Measurements from ENCODE around the gene NSUN7. TPM values are rescaled to one million over a fixed set of nuclear protein-coding genes. Genes with fewer than 3 reads are reported as not detected.

NSUN7 gene
- total and polyA plus RNA-seq, 9 of the 15 experiments (the other 6 are each of a cell fraction or from before 2014, with no cell fraction given) = not detected

GRCh38 chr4:40722576-40723161 is 27.1 kb upstream of the NSUN7 start (continued):
- no peak for TF ChIP-seq NR2C1 (IDR thresholded peaks at IDR 0.05)
- TF ChIP-seq NR2C1 (tag; IDR thresholded peaks at IDR 0.05) = peak; percentile 37; the same call in 1 of the 2 replicates
- TF ChIP-seq SOX6 (IDR thresholded peaks at IDR 0.05) = 0 out of 2 replicates have a peak, but pooled peaks have one; percentile 18
- TF ChIP-seq ATF3 (IDR thresholded peaks at IDR 0.05) = no peak
- TF ChIP-seq ATF3 (CRISPR knock-in tag; conservative IDR thresholded peaks at IDR 0.05) = no peak
- no peak for TF ChIP-seq ATF1 (CRISPR knock-in tag; IDR thresholded peaks at IDR 0.05)
- TF ChIP-seq ATF1 (tag; IDR thresholded peaks at IDR 0.05) = no peak
- TF ChIP-seq TAL1 (IDR thresholded peaks at IDR 0.05) = peak; percentile 35; the same call in 1 of the 2 replicates

- TF ChIP-seq SOX6 (IDR thresholded peaks at IDR 0.05) (no peak), HDAC2 (IDR thresholded peaks at IDR 0.05) (no peak), HNRNPUL1 (IDR thresholded peaks at IDR 0.05; ENCODE audit: low read length) (no peak), HES1 (IDR thresholded peaks at IDR 0.05; ENCODE audit: low read depth) (no peak)
- Histone ChIP-seq H3K36me3 (ENCODE audit: control insufficient read depth, insufficient read depth, low read length) (no peaks in the 10 kb centered on the region), H3K4me2 (ENCODE audit: insufficient read depth, low read length) (no peak overlapping the region), H3K79me2 (ENCODE audit: control insufficient read depth, insufficient read depth, low read length) (no peaks in the 10 kb centered on the region), H3K4me1 (replicated peaks in 1 of 2; ENCODE audit: control insufficient read depth in 2 of 2, insufficient read depth in 2 of 2, low read length in 2 of 2) (no peaks in the 10 kb centered on the region), H3K9ac (ENCODE audit: insufficient read depth in 1 of 2, low read depth in 2 of 2, low read length in 2 of 2) (no peak overlapping the region), H2AFZ (ENCODE audit: low read depth, low read length) (no peak overlapping the region), H3K9me3 (replicated peaks; ENCODE audit: control insufficient read depth, insufficient read depth, low read depth, low read length) (no peaks in the 10 kb centered on the region), H3K9me1 (ENCODE audit: control insufficient read depth, insufficient read depth, low read length) (no peaks in the 10 kb centered on the region), H3K27me3 (ENCODE audit: control insufficient read depth in 2 of 2, insufficient read depth in 2 of 2, low read length in 2 of 2) (no peaks in the 10 kb centered on the region), H3K4me3 (no peak overlapping the region), H3K27ac (ENCODE audit: extremely low read depth, low read depth, low read length) (no peak overlapping the region), H4K20me1 (replicated peaks; ENCODE audit: control insufficient read depth, insufficient read depth, low read length) (no peaks in the 10 kb centered on the region)
- ChIA-PET POLR2A (no interaction called here), CTCF (ENCODE audit: low intra/inter-chr PET ratio) (no interaction called here)
- ATAC-seq = no peak
- BruUV-seq (replicated peaks) = no TSS peak
- no peak for FAIRE-seq
- WGBS (ENCODE audit: insufficient coverage, low coverage, missing lambda C conversion rate) = 33% methylated on average over 3 of the region's 3 CpGs
- intact Hi-C loops (cut with micrococcal nuclease) (no loop called here), in situ Hi-C loops (cut with MboI) (no loop called here)
- no peak for DNase-seq (ENCODE audit: extremely low read depth in 1 of 4, low spot score in 3 of 4)
These were observed 26.0 kb upstream of the NSUN7 start for GRCh38 chr4:40723728-40724127.

Measured in K562 (cell line).